IMR-90 (cell line): Measurements from ENCODE around the gene SLC39A6. TPM values are rescaled to one million over a fixed set of nuclear protein-coding genes. Genes with fewer than 3 reads are reported as not detected.

ENCODE experiments used
- ATAC-seq: fragments of 200-7000 bp; cut with Tn5 transposase; 2 replicates; pipeline ENCODE4 v1.9.1; 2020; ENCODE audit warnings: low read depth, mild to moderate bottlenecking, moderate library complexity
- BruUV-seq: library from RNA; stranded (reverse); fragments of 400-500 nt; replicated peaks from 2 replicates; lab custom pipeline; 2021; lab: Mats Ljungman, UMichigan
- CTCF ChIA-PET: fragments of 300-600 bp; formaldehyde crosslinking; extraction: SDS; loops from one replicate; lab custom pipeline; 2021; ENCODE audit warnings: antibody characterized with exemption; lab: Yijun Ruan, JAX
- POLR2A ChIA-PET: fragments of 300-600 bp; sonication (Branson Sonifier 250); formaldehyde crosslinking; loops from one replicate; lab custom pipeline; 2022; ENCODE audit warnings: antibody characterized with exemption; ENCODE audit not compliant: unreplicated experiment; lab: Charles Lee
- DNase-seq: peaks from one replicate; pipeline ENCODE4 v3.0.0; 2013
- H2AFZ ChIP-seq: replicated peaks from 2 replicates; pipeline ENCODE3; 2013; ENCODE audit warnings: low read length, mild to moderate bottlenecking; ENCODE audit not compliant: poor library complexity
- H2AK5ac ChIP-seq: 2 replicates; pipeline ENCODE4 v1.6.1; 2013; ENCODE audit warnings: low read depth, low read length, inconsistent platforms
- H2AK9ac ChIP-seq: replicated peaks from 2 replicates; pipeline ENCODE3; 2013; ENCODE audit warnings: mild to moderate bottlenecking, low read depth, low read length, moderate library complexity; ENCODE audit not compliant: poor library complexity
- H2BK120ac ChIP-seq: 2 replicates; pipeline ENCODE4 v1.6.1; 2013; ENCODE audit warnings: low read depth, low read length, inconsistent platforms
- H2BK15ac ChIP-seq: 3 replicates; pipeline ENCODE4 v1.6.1; 2013; ENCODE audit warnings: low read depth, low read length, inconsistent platforms
- H2BK20ac ChIP-seq: 2 replicates; pipeline ENCODE4 v1.6.1; 2013; ENCODE audit warnings: low read depth, mild to moderate bottlenecking, inconsistent platforms, low read length, moderate library complexity
- H2BK5ac ChIP-seq: 2 replicates; pipeline ENCODE4 v1.6.1; 2013; ENCODE audit warnings: mild to moderate bottlenecking, low read depth, low read length, inconsistent platforms; ENCODE audit not compliant: poor library complexity, severe bottlenecking
- H3K14ac ChIP-seq: replicated peaks from 2 replicates; pipeline ENCODE4 v1.6.1; 2013; ENCODE audit warnings: low read depth, low read length, inconsistent platforms
- H3K18ac ChIP-seq: 2 replicates; pipeline ENCODE4 v1.6.1; 2013; ENCODE audit warnings: low read depth, low read length, control low read depth
- H3K23ac ChIP-seq: 2 replicates; pipeline ENCODE4 v1.6.1; 2013; ENCODE audit warnings: low read depth, low read length, inconsistent platforms
- H3K27ac ChIP-seq: 2 replicates; pipeline ENCODE4 v1.5.1; 2013; ENCODE audit warnings: mild to moderate bottlenecking, control low read depth, low read length; ENCODE audit not compliant: insufficient read depth
- H3K27me3 ChIP-seq: 2 replicates; pipeline ENCODE4 v1.6.1; 2013; ENCODE audit warnings: low read length; ENCODE audit not compliant: control insufficient read depth, insufficient read depth
- H3K36me3 ChIP-seq: 2 replicates; pipeline ENCODE4 v1.6.1; 2013; ENCODE audit warnings: low read length, mixed read lengths; ENCODE audit not compliant: control insufficient read depth, insufficient read depth
- H3K4ac ChIP-seq: 2 replicates; pipeline ENCODE4 v1.6.1; 2013; ENCODE audit warnings: low read depth, low read length, inconsistent platforms
- H3K4me1 ChIP-seq: 2 replicates; pipeline ENCODE4 v1.6.1; 2013; ENCODE audit warnings: low read length, mixed read lengths; ENCODE audit not compliant: control insufficient read depth, insufficient read depth
- H3K4me2 ChIP-seq: 2 replicates; pipeline ENCODE4 v1.6.1; 2013; ENCODE audit warnings: low read depth, mild to moderate bottlenecking, control low read depth, low read length, moderate library complexity
- H3K4me3 ChIP-seq: 2 replicates; pipeline ENCODE4 v1.5.1; 2013; ENCODE audit warnings: low read depth, mild to moderate bottlenecking, control low read depth, low read length, moderate library complexity; ENCODE audit not compliant: insufficient read depth
- H3K56ac ChIP-seq: 2 replicates; pipeline ENCODE4 v1.6.1; 2013; ENCODE audit warnings: low read length, inconsistent platforms; ENCODE audit not compliant: insufficient read depth; ENCODE audit errors: extremely low read depth
- H3K79me1 ChIP-seq, 2 experiments: 2 replicates each; pipeline ENCODE4 v1.6.1; 2013; ENCODE audit warnings: low read length in 2 of 2, inconsistent platforms in 1 of 2, low read depth in 1 of 2
- H3K9ac ChIP-seq: 2 replicates; pipeline ENCODE4 v1.6.1; 2013; ENCODE audit warnings: low read depth, low read length, control low read depth
- H3K9me1 ChIP-seq: 2 replicates; pipeline ENCODE4 v1.6.1; 2013; ENCODE audit warnings: low read length, inconsistent platforms; ENCODE audit not compliant: insufficient read depth
- H3K9me3 ChIP-seq: 2 replicates; pipeline ENCODE4 v1.6.1; 2013; ENCODE audit warnings: low read length; ENCODE audit not compliant: control insufficient read depth, insufficient read depth
- H4K20me1 ChIP-seq: 2 replicates; pipeline ENCODE4 v1.6.1; 2013; ENCODE audit warnings: low read length, inconsistent platforms; ENCODE audit not compliant: insufficient read depth
- H4K5ac ChIP-seq: 2 replicates; pipeline ENCODE4 v1.6.1; 2013; ENCODE audit warnings: mild to moderate bottlenecking, low read depth, low read length, control low read depth
- H4K8ac ChIP-seq, 2 experiments: 2 replicates each; pipeline ENCODE4 v1.6.1; 2013; ENCODE audit warnings: low read depth in 2 of 2, low read length in 2 of 2, control low read depth in 1 of 2, inconsistent platforms in 1 of 2
- H4K91ac ChIP-seq: 2 replicates; pipeline ENCODE4 v1.6.1; 2013; ENCODE audit warnings: low read depth, low read length, inconsistent platforms; ENCODE audit not compliant: insufficient read depth
- BHLHE40 ChIP-seq: fragments of 150-350 bp; IDR thresholded peaks from 2 replicates; pipeline ENCODE4 v1.6.1; 2016; ENCODE audit warnings: mild to moderate bottlenecking, low read depth, low read length
- CEBPB ChIP-seq: IDR thresholded peaks from 2 replicates; pipeline ENCODE4 v1.6.1; 2012; ENCODE audit warnings: low read depth, low read length, improper control_type of control experiment
- CHD1 ChIP-seq: IDR thresholded peaks from 2 replicates; pipeline ENCODE4 v1.6.1; 2012; ENCODE audit warnings: low read depth, low read length, improper control_type of control experiment
- FOS ChIP-seq: fragments of 150-350 bp; IDR thresholded peaks from 2 replicates; pipeline ENCODE4 v1.6.1; 2016; ENCODE audit warnings: low read depth, low read length
- MAFK ChIP-seq: IDR thresholded peaks from 2 replicates; pipeline ENCODE4 v1.6.1; 2012; ENCODE audit warnings: low read depth, low read length, improper control_type of control experiment
- MAZ ChIP-seq: IDR thresholded peaks from 2 replicates; pipeline ENCODE4 v1.6.1; 2012; ENCODE audit warnings: low read depth, mild to moderate bottlenecking, low read length, improper control_type of control experiment, moderate library complexity, borderline replicate concordance
- MXI1 ChIP-seq: IDR thresholded peaks from 2 replicates; pipeline ENCODE4 v1.6.1; 2012; ENCODE audit warnings: low read depth, mild to moderate bottlenecking, low read length, moderate library complexity, borderline replicate concordance
- NFE2L2 ChIP-seq: fragments of 150-350 bp; IDR thresholded peaks from 2 replicates; pipeline ENCODE4 v1.6.1; 2016; ENCODE audit warnings: low read depth, mild to moderate bottlenecking, low read length
- POLR2A ChIP-seq: IDR thresholded peaks from 2 replicates; pipeline ENCODE4 v1.6.1; 2012; ENCODE audit warnings: mild to moderate bottlenecking, low read depth, low read length
- RAD21 ChIP-seq: IDR thresholded peaks from 2 replicates; pipeline ENCODE4 v1.6.1; 2012; ENCODE audit warnings: low read length, improper control_type of control experiment
- RCOR1 ChIP-seq: IDR thresholded peaks from 2 replicates; pipeline ENCODE4 v1.6.1; 2012; ENCODE audit warnings: mild to moderate bottlenecking, low read length, improper control_type of control experiment; ENCODE audit not compliant: insufficient replicate concordance
- RFX5 ChIP-seq: IDR thresholded peaks from 2 replicates; pipeline ENCODE4 v1.8.0; 2012; ENCODE audit warnings: low read depth, mild to moderate bottlenecking, low read length, moderate library complexity
- SMC3 ChIP-seq: fragments of 150-350 bp; IDR thresholded peaks from 2 replicates; pipeline ENCODE4 v1.6.1; 2016; ENCODE audit warnings: low read depth, mild to moderate bottlenecking, antibody characterized with exemption, low read length, moderate library complexity
- WGBS, 2 experiments: methylation state at CpG; one replicate each; pipeline versions ENCODE4 v1.1.5 to v1.1.7; 2013; ENCODE audit warnings: missing lambda C conversion rate in 2 of 2; ENCODE audit not compliant: insufficient read length in 1 of 2; ENCODE audit errors: extremely low coverage in 2 of 2; 5-methylcytosine and 5-hydroxymethylcytosine counted together
- dilution Hi-C: fragments of 300-500 bp; cut with HindIII; formaldehyde crosslinking; loops from one replicate; pipeline ENCODE4 v1.14.3; 2018; ENCODE audit warnings: low sequenced_read_pairs; ENCODE audit not compliant: unreplicated experiment
- in situ Hi-C: fragments of 300-500 bp; cut with MboI; formaldehyde crosslinking; loops from 3 replicates; pipeline ENCODE4 v1.14.3; 2019; ENCODE audit warnings: low sequenced_read_pairs, inconsistent platforms, mixed read lengths
- intact Hi-C: fragments of 100-400 bp; cut with micrococcal nuclease; formaldehyde crosslinking; loops from 2 replicates; pipeline ENCODE4 v1.10.0; 2022
- polyA plus RNA-seq, 3 experiments: library from polyadenylated mRNA; depleted of rRNA; stranded (reverse); fragments of >200 nt; gene quantifications; 2 replicates each; pipeline ENCODE4 v1.2.3, GENCODE V29; 2012; ENCODE audit warnings: low replicate concordance in 1 of 3
- total RNA-seq: library from RNA; depleted of rRNA; stranded (reverse); fragments of >200 nt; gene quantifications from 2 replicates; pipeline ENCODE4 v1.2.3, GENCODE V29; 2012
- TF ChIP-seq, protein P1 (sequence below): conservative IDR thresholded peaks from 2 replicates; pipeline ENCODE4 v1.5.1; 2012; ENCODE audit warnings: mild to moderate bottlenecking, low read depth, low read length, improper control_type of control experiment
- TF ChIP-seq, protein P2 (sequence below): fragments of 150-350 bp; IDR thresholded peaks from 2 replicates; pipeline ENCODE4 v1.6.1; 2016; ENCODE audit warnings: low read depth, mild to moderate bottlenecking, low read length, moderate library complexity, borderline replicate concordance

Gene SLC39A6
- total and polyA plus RNA-seq, 2 of the 4 experiments (the other 2 are of a cell fraction): 48.7 to 91.9 TPM

DNA sequence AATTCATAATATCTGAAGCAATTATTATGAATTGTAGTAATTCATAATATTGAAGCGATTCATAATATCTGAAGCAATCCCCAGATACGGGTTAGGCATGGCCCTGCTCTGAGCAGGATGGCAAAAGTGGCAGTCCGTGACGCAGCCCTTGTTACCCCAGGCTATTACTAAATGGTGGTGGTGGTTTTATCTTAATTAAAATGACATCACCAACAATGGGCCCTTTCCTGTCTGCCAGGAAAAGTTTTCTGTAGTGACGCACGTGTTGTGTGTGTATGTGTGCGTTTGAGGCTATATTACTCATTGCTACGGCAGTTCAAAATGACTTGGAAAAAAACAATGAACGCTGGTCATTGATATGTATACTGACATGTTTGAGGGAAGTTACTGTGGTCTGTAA is 47.6 kb upstream of the SLC39A6 start:
- intact Hi-C loops (no loop called here), in situ Hi-C loops (no loop called here), dilution Hi-C loops (no loop called here)
- POLR2A ChIA-PET: no interaction called here
- Histone ChIP-seq H3K4me2 (no peak overlapping the region), H4K91ac (no peak overlapping the region), H3K18ac (no peak overlapping the region), H3K23ac (no peak overlapping the region), H3K14ac (no peak overlapping the region), H2BK15ac (no peak overlapping the region), H3K9me1 (peaks cover 15% of the 10 kb centered on the region), H3K36me3 (peaks cover 22% of the 10 kb centered on the region), H2AK5ac (no peak overlapping the region), H3K79me1 (peaks cover 3 to 5% of the 10 kb centered on the region in 2 experiments; a peak in 2 of 4 replicates), H4K20me1 (peaks cover 4% of the 10 kb centered on the region; the same call in 1 of the 2 replicates), H3K27ac (no peak overlapping the region), H3K56ac (no peak overlapping the region), H4K5ac (no peak overlapping the region), H3K4me3 (no peak overlapping the region), H2BK20ac (no peak overlapping the region), H2BK120ac (no peak overlapping the region), H4K8ac (no peak overlapping the region), H3K4ac (no peak overlapping the region), H3K27me3 (no peaks in the 10 kb centered on the region), H3K4me1 (peaks cover 8% of the 10 kb centered on the region), H2AK9ac (no peak overlapping the region), H2AFZ (no peak overlapping the region), H3K9ac (no peak overlapping the region), H3K9me3 (no peaks in the 10 kb centered on the region), H2BK5ac (no peak overlapping the region)
- WGBS, 2 experiments: no CpG with 5 or more reads among the region's 9 CpGs
- CTCF ChIA-PET: no interaction called here
- DNase-seq (peak; percentile 56), ATAC-seq (no peak)
- TF ChIP-seq RFX5 (no peak), POLR2A (no peak), MXI1 (no peak), RAD21 (no peak), MAZ (no peak), RCOR1 (no peak), CHD1 (no peak), NFE2L2 (no peak), BHLHE40 (no peak), MAFK (no peak), CEBPB (no peak), FOS (no peak), SMC3 (no peak)
- TF ChIP-seq, protein P1, sequence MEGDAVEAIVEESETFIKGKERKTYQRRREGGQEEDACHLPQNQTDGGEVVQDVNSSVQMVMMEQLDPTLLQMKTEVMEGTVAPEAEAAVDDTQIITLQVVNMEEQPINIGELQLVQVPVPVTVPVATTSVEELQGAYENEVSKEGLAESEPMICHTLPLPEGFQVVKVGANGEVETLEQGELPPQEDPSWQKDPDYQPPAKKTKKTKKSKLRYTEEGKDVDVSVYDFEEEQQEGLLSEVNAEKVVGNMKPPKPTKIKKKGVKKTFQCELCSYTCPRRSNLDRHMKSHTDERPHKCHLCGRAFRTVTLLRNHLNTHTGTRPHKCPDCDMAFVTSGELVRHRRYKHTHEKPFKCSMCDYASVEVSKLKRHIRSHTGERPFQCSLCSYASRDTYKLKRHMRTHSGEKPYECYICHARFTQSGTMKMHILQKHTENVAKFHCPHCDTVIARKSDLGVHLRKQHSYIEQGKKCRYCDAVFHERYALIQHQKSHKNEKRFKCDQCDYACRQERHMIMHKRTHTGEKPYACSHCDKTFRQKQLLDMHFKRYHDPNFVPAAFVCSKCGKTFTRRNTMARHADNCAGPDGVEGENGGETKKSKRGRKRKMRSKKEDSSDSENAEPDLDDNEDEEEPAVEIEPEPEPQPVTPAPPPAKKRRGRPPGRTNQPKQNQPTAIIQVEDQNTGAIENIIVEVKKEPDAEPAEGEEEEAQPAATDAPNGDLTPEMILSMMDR: no peak
- TF ChIP-seq, protein P2, sequence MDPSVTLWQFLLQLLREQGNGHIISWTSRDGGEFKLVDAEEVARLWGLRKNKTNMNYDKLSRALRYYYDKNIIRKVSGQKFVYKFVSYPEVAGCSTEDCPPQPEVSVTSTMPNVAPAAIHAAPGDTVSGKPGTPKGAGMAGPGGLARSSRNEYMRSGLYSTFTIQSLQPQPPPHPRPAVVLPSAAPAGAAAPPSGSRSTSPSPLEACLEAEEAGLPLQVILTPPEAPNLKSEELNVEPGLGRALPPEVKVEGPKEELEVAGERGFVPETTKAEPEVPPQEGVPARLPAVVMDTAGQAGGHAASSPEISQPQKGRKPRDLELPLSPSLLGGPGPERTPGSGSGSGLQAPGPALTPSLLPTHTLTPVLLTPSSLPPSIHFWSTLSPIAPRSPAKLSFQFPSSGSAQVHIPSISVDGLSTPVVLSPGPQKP: no peak
- no TSS peak for BruUV-seq
